ENCODE measurements around the gene DEPDC1. TPM values are rescaled to one million over a fixed set of nuclear protein-coding genes. Genes with fewer than 3 reads are reported as not detected.

The DEPDC1 gene
- total and polyA plus RNA-seq, 4 donors: 0.52 to 18.3 (median 0.58) TPM; not detected in 1

DNA sequence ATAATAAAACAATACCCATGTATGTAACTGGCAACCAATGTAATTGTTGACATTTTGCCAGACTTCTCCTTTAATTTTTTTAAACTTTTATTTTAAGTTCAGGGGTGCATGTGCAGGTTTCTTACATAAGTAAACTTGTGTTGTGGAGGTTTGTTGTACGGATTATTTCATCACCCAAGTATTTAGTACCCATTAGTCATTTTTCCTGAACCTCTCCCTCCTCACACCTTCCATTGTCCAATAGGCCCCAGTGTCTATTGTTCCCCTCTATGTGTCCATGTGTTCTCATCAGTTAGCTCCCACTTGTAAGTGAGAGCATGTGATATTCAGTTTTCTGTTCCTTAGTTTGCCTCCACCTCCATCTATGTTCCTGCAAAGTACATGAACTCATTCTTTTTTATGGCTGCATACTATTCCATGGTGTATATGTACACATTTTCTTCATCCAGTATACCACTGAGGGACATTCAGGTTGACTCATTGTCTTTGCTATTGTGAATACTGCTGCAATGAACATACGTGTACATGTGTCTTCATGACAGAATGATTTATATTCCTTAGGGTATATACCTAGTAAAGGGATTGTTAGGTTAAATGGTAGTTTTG is 6.7 kb downstream of the DEPDC1 start:
- Histone ChIP-seq H3K36me3 (ENCODE audit: control insufficient read depth in 4 of 4, insufficient read depth in 3 of 4, low read depth in 1 of 4, low read length in 3 of 4) (no peaks in the 10 kb centered on the region), H3K27me3 (ENCODE audit: control insufficient read depth in 4 of 4, insufficient read depth in 4 of 4, low read length in 3 of 4) (no peaks in the 10 kb centered on the region), H3K4me1 (ENCODE audit: control insufficient read depth in 4 of 4, insufficient read depth in 4 of 4, low read length in 3 of 4) (no peaks in the 10 kb centered on the region), H3K27ac (ENCODE audit: low read depth in 1 of 2, low read length in 2 of 2) (no peak overlapping the region), H3K4me3 (ENCODE audit: low read depth in 1 of 3, low read length in 3 of 3) (no peak overlapping the region), H3K9ac (ENCODE audit: low read depth in 1 of 2, low read length in 2 of 2) (no peak overlapping the region), H3K9me3 (ENCODE audit: control insufficient read depth in 4 of 4, low read length in 3 of 4) (no peaks in the 10 kb centered on the region)
- TF ChIP-seq FOXA2 (IDR thresholded peaks at IDR 0.05): no peak
- TF ChIP-seq TAF1 (conservative IDR thresholded peaks at IDR 0.05): no peak
- no peak for TF ChIP-seq HNF4G (IDR thresholded peaks at IDR 0.05)
- no peak for TF ChIP-seq GABPA (IDR thresholded peaks at IDR 0.05 in 1 of 2, conservative IDR thresholded peaks at IDR 0.05 in 1 of 2)
- TF ChIP-seq RXRA (IDR thresholded peaks at IDR 0.05): no peak
- TF ChIP-seq JUND (IDR thresholded peaks at IDR 0.05): no peak
- TF ChIP-seq, protein P1, sequence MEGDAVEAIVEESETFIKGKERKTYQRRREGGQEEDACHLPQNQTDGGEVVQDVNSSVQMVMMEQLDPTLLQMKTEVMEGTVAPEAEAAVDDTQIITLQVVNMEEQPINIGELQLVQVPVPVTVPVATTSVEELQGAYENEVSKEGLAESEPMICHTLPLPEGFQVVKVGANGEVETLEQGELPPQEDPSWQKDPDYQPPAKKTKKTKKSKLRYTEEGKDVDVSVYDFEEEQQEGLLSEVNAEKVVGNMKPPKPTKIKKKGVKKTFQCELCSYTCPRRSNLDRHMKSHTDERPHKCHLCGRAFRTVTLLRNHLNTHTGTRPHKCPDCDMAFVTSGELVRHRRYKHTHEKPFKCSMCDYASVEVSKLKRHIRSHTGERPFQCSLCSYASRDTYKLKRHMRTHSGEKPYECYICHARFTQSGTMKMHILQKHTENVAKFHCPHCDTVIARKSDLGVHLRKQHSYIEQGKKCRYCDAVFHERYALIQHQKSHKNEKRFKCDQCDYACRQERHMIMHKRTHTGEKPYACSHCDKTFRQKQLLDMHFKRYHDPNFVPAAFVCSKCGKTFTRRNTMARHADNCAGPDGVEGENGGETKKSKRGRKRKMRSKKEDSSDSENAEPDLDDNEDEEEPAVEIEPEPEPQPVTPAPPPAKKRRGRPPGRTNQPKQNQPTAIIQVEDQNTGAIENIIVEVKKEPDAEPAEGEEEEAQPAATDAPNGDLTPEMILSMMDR (IDR thresholded peaks at IDR 0.05; ENCODE audit: low read depth, low read length, missing input control): no peak
- TF ChIP-seq RAD21 (IDR thresholded peaks at IDR 0.05): no peak
- WGBS: 90% methylated on average over 2 of the region's 2 CpGs
- no peak for DNase-seq (ENCODE audit: low spot score)

DNA sequence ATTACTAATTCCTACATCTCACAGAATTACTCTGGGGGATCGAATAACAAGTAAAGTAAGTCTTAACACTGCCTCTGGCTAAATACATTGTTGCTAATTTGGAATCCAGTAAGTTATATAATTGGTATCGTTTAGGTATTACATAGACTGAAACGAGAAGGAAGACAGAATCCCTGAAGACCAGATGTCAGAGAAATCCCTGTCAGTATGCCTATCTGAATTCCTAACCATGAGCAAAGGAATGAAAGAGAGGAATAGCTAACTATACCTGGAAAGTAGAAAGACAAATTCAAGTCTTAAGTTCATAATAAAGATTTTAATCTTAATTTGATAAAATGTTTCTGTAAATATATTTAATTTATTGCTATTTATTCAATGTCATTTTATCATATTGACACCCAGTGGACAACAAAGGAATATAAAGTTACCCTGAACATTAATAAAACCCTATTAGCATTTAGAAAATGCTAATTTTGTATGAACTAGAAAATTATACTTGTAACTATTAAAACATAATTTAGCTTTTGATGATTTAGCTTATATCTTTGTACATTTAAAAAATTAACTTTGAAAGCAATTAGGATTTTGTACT is 11.4 kb downstream of the DEPDC1 start:
- no peaks in the 10 kb centered on the region for H3K9me3 ChIP-seq (ENCODE audit: control insufficient read depth in 4 of 4, low read length in 3 of 4)
- no peaks in the 10 kb centered on the region for H3K36me3 ChIP-seq (ENCODE audit: control insufficient read depth in 4 of 4, insufficient read depth in 3 of 4, low read depth in 1 of 4, low read length in 3 of 4)
- TF ChIP-seq RAD21 (IDR thresholded peaks at IDR 0.05) (no peak), JUND (IDR thresholded peaks at IDR 0.05) (no peak), FOXA2 (IDR thresholded peaks at IDR 0.05) (no peak), FOXA1 (IDR thresholded peaks at IDR 0.05) (no peak), SP1 (IDR thresholded peaks at IDR 0.05) (no peak), GABPA (IDR thresholded peaks at IDR 0.05 in 1 of 2, conservative IDR thresholded peaks at IDR 0.05 in 1 of 2) (no peak), NR2F2 (IDR thresholded peaks at IDR 0.05) (no peak), EGR1 (IDR thresholded peaks at IDR 0.05; ENCODE audit: low read depth in 2 of 2) (no peak), TAF1 (conservative IDR thresholded peaks at IDR 0.05) (no peak), RXRA (IDR thresholded peaks at IDR 0.05) (no peak), HNF4A (conservative IDR thresholded peaks at IDR 0.05) (no peak), YY1 (IDR thresholded peaks at IDR 0.05) (no peak), HNF4G (IDR thresholded peaks at IDR 0.05) (no peak)
- TF ChIP-seq, protein P2, sequence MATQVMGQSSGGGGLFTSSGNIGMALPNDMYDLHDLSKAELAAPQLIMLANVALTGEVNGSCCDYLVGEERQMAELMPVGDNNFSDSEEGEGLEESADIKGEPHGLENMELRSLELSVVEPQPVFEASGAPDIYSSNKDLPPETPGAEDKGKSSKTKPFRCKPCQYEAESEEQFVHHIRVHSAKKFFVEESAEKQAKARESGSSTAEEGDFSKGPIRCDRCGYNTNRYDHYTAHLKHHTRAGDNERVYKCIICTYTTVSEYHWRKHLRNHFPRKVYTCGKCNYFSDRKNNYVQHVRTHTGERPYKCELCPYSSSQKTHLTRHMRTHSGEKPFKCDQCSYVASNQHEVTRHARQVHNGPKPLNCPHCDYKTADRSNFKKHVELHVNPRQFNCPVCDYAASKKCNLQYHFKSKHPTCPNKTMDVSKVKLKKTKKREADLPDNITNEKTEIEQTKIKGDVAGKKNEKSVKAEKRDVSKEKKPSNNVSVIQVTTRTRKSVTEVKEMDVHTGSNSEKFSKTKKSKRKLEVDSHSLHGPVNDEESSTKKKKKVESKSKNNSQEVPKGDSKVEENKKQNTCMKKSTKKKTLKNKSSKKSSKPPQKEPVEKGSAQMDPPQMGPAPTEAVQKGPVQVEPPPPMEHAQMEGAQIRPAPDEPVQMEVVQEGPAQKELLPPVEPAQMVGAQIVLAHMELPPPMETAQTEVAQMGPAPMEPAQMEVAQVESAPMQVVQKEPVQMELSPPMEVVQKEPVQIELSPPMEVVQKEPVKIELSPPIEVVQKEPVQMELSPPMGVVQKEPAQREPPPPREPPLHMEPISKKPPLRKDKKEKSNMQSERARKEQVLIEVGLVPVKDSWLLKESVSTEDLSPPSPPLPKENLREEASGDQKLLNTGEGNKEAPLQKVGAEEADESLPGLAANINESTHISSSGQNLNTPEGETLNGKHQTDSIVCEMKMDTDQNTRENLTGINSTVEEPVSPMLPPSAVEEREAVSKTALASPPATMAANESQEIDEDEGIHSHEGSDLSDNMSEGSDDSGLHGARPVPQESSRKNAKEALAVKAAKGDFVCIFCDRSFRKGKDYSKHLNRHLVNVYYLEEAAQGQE (IDR thresholded peaks at IDR 0.05): no peak
- TF ChIP-seq, protein P3, sequence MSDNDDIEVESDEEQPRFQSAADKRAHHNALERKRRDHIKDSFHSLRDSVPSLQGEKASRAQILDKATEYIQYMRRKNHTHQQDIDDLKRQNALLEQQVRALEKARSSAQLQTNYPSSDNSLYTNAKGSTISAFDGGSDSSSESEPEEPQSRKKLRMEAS (IDR thresholded peaks at IDR 0.05): no peak
- TF ChIP-seq, protein P4, sequence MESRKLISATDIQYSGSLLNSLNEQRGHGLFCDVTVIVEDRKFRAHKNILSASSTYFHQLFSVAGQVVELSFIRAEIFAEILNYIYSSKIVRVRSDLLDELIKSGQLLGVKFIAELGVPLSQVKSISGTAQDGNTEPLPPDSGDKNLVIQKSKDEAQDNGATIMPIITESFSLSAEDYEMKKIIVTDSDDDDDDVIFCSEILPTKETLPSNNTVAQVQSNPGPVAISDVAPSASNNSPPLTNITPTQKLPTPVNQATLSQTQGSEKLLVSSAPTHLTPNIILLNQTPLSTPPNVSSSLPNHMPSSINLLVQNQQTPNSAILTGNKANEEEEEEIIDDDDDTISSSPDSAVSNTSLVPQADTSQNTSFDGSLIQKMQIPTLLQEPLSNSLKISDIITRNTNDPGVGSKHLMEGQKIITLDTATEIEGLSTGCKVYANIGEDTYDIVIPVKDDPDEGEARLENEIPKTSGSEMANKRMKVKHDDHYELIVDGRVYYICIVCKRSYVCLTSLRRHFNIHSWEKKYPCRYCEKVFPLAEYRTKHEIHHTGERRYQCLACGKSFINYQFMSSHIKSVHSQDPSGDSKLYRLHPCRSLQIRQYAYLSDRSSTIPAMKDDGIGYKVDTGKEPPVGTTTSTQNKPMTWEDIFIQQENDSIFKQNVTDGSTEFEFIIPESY (IDR thresholded peaks at IDR 0.05): no peak
- TF ChIP-seq, protein P5, sequence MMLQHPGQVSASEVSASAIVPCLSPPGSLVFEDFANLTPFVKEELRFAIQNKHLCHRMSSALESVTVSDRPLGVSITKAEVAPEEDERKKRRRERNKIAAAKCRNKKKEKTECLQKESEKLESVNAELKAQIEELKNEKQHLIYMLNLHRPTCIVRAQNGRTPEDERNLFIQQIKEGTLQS (IDR thresholded peaks at IDR 0.05): no peak
- TF ChIP-seq, protein P1 (IDR thresholded peaks at IDR 0.05; ENCODE audit: low read depth, low read length, missing input control): no peak
- H3K4me1 ChIP-seq (ENCODE audit: control insufficient read depth in 4 of 4, insufficient read depth in 4 of 4, low read length in 3 of 4): no peaks in the 10 kb centered on the region
- WGBS: 64% methylated on average over 3 of the region's 3 CpGs
- H3K9ac ChIP-seq (ENCODE audit: low read depth in 1 of 2, low read length in 2 of 2): no peak overlapping the region
- no peak for DNase-seq (ENCODE audit: low spot score)
- no peak overlapping the region for H3K27ac ChIP-seq (ENCODE audit: low read depth in 1 of 2, low read length in 2 of 2)
- H3K27me3 ChIP-seq (ENCODE audit: control insufficient read depth in 4 of 4, insufficient read depth in 4 of 4, low read length in 3 of 4): no peaks in the 10 kb centered on the region
- H3K4me3 ChIP-seq (ENCODE audit: low read depth in 1 of 3, low read length in 3 of 3): no peak overlapping the region

All from liver (tissue), 9 donors.